ENCODE measurements around the gene KCNK3.

- no peak for TF ChIP-seq GATA1 (IDR thresholded peaks at IDR 0.05; ENCODE audit: low read depth, low read length)
- no peak for TF ChIP-seq POLR2A (IDR thresholded peaks at IDR 0.05; ENCODE audit: low read length)
Measured at GRCh38 chr2:26708457-26708856, 15.9 kb downstream of the KCNK3 start.

Measured in erythroblast (primary cell).